Activated CD4-positive, CD25-positive, alpha-beta regulatory T cell (primary cell): ENCODE measurements around the gene RBBP5.
"Not testable (repeated sequence)": the region's sequence is repeated elsewhere in the genome, so short reads cannot be mapped to it uniquely, and the experiment has no call there.

Experiments
- DNase-seq, 4 experiments: peaks; one replicate each; lab custom pipeline; 2025; lab: John Stamatoyannopoulos, UW

The RBBP5 gene, protein sequence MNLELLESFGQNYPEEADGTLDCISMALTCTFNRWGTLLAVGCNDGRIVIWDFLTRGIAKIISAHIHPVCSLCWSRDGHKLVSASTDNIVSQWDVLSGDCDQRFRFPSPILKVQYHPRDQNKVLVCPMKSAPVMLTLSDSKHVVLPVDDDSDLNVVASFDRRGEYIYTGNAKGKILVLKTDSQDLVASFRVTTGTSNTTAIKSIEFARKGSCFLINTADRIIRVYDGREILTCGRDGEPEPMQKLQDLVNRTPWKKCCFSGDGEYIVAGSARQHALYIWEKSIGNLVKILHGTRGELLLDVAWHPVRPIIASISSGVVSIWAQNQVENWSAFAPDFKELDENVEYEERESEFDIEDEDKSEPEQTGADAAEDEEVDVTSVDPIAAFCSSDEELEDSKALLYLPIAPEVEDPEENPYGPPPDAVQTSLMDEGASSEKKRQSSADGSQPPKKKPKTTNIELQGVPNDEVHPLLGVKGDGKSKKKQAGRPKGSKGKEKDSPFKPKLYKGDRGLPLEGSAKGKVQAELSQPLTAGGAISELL

GRCh38 chr1:205121660-205122488, at the start of gene RBBP5:
Gene RBBP5 (minus strand): TSS chr1:205121978. CDS start chr1:205121873, 105 bp downstream.
- DNase-seq, result peak; percentile 83 to 91 (median 86)

DNA sequence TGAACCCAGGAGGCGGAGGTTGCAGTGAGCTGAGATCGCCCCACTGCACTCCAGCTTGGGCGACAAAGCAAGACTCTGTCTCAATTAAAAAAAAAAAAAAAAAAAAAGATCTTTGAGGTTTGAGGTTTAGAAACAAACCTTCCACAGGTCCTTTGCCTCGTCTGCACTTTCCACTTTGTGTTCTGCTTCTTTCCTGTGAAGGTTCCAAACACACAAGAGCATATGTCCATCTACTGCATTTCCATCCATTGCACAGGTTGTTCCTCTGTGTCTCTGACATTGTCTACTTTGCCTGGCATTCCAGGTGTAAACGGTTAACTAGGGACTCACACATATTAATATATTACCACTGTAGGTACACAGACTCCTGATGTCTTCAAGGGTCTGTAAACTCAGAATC, 49.6 kb upstream of the RBBP5 start:
- no peak for DNase-seq

- DNase-seq, result no peak
Observed at GRCh38 chr1:205170532-205171269, 48.9 kb upstream of the RBBP5 start.

GRCh38 chr1:205169248-205169647, 47.5 kb upstream of the RBBP5 start:
- DNase-seq, result no peak

DNA sequence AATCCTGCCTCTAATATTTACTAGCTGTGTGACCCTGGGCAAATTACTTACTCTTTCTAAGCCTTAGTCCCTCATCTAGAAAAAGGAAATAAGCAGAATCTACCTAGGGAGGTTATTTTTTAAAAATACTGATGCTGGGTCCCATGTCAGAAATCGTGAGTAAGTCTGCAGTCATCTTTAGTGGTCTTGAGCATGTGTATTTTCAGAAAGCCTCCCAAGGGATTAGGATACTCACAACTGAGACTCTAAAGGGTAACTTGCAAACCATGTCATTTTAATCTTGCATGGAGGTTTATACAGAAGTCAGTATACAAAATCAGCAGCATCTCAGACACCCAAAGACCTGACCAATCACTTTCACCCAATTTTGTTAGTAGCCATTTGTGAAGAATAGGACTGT, 46.5 kb upstream of the RBBP5 start:
- no peak for DNase-seq

DNA sequence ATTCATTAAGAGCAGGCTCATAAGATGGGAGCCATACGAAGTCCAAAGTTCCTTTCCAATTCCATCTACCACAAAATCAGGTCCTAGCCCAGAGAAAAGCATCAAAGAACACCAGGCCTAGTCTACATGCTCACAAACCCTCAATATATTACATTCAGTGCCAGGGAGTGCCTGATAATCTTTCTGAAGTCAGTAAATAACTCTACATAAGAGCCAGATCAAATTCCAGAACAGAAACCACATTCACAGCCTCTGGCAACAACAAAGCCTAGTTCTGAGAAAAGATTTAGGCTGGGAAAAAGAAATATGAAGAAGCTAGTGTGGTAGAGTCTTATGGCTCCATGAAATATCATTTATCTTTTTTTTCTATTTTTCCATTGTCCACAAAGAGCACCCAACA, 40.5 kb upstream of the RBBP5 start:
- no peak for DNase-seq

DNA sequence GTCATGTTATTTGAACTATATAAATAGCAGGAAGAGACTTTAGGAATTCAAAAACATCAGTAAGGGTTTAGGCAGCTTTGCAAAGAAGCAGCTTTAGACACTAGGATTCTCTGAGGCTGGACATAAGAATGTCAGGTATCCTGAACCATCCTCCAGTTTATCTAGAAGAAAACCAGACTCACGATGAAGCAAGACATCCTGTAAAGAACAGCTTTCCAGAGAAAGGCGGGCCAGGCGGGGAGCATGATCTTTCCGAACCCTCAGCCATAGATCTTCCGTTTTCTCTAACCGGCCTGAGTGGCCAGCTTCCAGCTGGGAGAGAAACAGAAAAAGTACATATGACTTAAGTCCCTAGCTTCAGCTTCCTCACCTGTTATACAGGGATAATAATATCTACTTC, 39.3 kb upstream of the RBBP5 start:
- no peak for DNase-seq

GRCh38 chr1:205158048-205158616, 36.4 kb upstream of the RBBP5 start:
- DNase-seq, result no peak

DNA sequence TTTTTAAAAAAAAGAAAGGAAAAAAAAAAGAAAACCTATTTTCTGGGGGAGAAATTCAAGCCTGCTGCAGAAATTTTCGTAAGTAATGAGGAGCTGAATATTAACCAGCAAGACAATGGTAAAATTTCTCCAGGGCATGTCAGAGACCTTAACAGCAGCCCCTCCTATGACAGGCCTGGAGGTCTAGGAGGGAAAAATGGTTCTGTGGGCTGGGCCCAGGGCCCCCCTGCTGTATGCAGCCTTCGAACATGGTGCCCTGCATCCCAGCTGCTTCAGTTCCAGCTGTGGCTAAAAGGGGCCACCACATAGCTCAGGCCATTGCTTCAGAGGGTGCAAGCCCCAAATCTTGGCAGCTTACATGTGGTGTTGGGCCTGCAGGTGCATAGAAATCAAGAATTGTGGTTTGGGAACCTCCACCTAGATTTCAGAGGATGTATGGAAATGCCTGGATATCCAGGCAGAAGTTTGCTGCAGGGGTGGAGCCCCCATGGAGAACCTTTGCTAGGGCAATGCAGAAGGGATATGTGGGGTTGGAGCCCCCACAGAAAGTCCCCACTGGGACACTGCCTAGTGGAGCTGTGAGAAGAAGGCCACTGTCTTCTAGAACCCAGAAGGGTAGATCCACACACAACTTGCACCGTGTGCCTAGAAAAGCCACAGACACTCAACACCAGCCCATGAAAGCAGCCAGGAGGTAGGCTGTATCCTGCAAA, 34.0 kb upstream of the RBBP5 start:
- DNase-seq, result not testable (repeated sequence)

DNA sequence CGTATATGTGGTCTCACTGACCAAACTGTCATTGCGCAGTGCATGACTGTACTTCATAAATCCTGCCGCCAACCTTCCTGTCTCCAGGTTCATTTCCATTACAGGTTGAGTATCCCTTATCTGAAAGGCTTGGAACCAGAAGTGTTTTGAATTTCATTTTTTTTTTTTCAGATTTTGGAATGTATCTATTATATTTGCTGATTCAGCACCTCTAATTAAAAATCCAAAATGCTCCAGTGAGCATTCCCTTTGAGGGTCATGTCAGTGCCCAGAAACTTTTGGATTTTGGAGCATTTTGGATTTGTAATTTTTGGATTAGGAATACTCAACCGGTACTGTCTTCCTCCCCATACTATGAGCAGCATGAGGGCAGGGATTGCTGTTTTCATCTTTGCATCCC, 30.7 kb upstream of the RBBP5 start:
- DNase-seq, result no peak

DNA sequence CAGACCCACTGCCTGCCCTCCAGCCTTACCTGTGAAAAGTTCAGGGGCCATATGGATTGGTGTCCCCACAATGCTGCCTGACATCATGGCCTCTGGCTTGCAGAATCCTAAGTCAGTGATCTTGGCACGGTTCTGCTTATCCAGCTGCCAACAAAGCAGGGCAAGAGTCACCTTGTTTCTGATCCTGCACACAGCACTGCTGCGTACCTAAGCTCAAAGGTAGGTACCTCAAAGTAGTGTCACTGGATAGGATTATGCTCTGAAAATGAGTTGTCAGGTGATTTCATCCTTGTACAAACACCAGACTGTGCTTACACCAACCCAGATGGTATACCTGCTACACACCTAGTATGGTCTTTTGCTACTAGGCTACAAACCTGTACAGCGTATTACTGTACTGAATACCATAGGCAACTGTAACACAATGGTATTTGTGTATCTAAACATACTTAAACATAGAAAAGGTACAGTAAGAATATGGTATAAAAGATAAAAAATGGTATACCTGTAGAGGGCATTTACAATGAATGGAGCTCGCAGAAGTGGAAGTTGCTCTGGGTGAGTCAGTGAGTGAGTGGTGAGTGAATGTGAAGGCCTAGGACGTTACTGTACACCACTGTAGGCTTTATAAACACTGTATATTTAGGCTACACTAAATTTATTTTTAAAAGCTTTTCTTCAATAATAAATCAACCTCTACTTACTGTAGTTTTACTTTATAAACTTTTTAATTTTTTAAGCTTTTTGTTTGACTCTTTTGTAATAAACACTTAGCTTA, 29.1 kb upstream of the RBBP5 start:
- no peak for DNase-seq

DNA sequence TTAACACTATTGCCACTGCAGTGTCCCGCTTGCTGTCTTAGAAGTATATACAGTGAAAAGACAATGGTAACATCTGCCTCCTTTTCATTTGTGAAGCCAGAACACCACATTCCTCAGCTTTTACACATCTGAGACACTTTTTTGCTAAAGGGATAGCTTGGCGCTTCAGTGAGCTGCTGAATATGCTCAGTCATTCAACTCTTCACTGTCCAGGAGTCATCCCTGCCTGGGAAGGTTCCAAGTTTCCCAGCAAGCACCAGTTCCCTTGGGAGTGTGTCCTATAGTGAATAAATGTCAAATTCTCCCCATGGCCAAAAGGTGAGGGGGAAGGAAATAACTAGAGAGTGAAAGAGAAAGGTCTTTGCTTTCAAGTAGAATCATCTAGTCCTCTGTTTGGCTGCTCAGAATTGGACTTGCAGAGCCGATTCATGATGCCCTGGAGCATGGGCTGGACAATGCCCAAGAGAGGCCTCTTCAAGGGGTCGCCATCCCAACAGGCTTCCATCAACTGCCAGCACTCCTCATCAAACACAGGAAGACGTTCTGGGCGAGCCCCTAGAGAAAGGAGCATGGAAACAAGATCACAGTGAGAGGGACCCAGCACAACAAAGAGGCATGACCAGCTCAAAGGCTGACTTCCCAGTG, 25.5 kb upstream of the RBBP5 start:
- no peak for DNase-seq

- DNase-seq, result no peak
Observed at GRCh38 chr1:205144751-205145150, 23.0 kb upstream of the RBBP5 start.

DNA sequence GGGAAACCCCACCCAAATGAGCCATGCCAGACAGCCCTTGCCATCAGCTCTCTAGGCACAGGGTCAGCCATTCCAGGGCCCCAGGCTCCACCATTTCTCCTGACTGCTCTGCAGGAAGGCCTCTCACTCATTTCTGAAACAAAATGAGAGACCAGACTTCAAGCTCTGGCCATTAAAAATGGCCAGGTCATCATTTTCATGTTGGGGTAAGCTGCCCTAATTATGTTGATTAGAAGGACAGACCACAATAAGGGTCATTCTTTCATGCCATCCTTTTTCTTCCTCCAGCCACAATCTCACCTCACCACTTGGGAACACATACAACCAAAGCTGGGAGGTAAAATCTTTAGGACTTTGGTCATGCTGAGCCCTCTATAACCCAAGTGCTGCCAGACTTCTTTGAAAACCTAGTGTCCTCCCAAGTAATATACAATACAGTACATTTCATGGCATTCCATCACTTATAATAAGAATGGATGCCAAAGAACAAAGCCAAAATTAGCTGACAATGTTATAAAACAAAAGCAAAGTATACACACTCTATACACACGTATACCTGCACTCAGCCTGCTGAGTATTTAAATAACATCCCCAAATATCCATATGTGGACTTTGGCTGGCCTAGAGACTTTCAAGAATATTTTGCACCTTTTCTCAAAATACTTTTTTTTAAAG, 22.4 kb upstream of the RBBP5 start:
- no peak for DNase-seq

DNA sequence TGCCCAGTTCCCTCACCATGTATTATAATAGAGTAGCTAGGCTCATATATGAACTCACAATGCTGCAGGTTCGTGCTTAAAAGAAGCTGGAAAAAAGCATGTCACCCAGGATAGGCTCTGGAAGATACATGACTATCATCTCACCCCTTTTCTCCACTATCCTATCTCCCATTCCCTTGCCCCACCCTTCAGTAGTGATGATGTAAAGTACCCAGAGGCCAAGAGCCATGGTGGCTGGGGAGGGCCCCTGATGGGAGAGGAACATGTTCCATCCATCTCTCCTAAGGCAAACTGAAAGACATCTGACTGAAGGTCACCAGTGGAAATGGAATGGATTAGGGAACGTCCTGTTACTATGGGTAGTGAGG, 20.3 kb upstream of the RBBP5 start:
- DNase-seq, result no peak

DNA sequence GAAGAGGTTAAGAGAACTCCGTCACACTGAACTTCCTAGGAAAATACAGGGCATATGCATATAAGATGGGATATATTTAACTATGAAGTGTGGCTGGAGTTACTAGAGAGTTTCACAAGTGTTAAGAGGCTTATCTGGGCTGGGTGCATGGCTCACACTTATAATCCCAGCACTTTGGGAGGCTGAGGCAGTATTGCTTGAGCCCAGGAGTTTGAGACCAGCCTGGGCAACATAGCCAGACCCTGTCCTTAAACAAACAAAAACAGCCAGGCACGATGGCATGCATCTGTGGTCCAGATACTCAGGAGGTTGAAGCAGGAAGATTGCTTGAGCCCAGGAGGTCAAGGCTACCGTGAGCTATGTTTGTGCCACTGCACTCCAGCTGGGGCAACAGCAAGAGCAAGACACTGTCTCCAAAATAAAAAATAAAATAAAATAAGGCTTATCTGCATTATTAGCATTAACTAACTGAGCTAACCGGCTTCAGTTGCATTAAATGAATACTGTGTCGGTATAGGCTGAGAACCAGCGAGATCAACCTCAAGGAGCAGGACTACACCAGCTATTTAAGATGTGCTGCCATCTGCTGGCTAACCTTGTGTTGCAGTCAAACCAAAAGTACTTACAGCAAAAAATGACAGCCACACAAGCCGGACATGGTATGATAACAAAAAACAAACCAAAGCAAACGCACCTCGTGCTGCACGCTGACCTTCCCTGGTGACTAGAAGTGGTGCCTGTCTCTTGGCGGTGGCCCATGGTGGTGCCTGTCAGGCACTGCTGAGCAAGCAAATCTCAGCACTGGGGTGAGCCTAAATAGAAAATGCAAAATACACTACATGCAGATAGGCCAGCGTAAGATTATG, 19.7 kb upstream of the RBBP5 start:
- DNase-seq, result peak; percentile 26 to 64 (median 46)

GRCh38 chr1:205140113-205140512, 18.3 kb upstream of the RBBP5 start:
- no peak for DNase-seq

DNA sequence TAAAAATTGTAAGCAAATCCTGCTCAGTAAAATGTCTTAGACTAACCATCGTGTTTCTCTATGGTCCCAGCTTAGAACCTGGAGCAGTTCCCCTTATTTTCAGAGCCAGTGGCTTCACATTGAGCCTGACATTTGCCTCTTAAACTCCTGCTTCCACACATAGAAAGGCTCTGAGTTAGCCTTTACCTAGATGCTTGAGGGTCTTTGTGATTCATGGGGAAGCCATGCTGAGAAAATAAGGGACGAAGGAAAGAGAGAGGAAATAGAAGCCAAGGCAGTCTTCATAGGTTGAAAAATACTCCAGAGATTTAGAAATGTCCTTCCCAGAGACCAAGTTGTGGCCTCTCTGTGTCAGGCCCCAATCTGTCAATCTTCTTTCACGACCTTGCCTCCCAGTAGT, 16.1 kb upstream of the RBBP5 start:
- DNase-seq, result no peak
